ENCODE data around the gene TTF2.
A peak's percentile ranks its signal among the peaks of the same experiment; 100 is the strongest.

The TTF2 gene

GRCh38 chr1:117045644-117046043, 14.5 kb upstream of the TTF2 start:
- no peak for DNase-seq

GRCh38 chr1:117046781-117047180, 13.3 kb upstream of the TTF2 start:
- DNase-seq = no peak

GRCh38 chr1:117047271-117047670, 12.9 kb upstream of the TTF2 start:
- no peak for DNase-seq

GRCh38 chr1:117049857-117050256, 10.3 kb upstream of the TTF2 start:
- peak in 2 of 56 donors; percentile 8 to 16 for DNase-seq

- DNase-seq = no peak
Measured at GRCh38 chr1:117051224-117052064, 8.7 kb upstream of the TTF2 start.

GRCh38 chr1:117054068-117054467, 6.1 kb upstream of the TTF2 start:
- DNase-seq = no peak

- no peak for DNase-seq
Measured at GRCh38 chr1:117058810-117059209, 1.3 kb upstream of the TTF2 start.

- peak in 2 of 56 donors; percentile 19 to 55 for DNase-seq
Measured at GRCh38 chr1:117059334-117059677, 820 bp upstream of the TTF2 start.

GRCh38 chr1:117060441-117061317, 553 bp downstream of the TTF2 start:
- peak in 3 of 56 donors; percentile 27 to 51 (median 40) for DNase-seq

- DNase-seq = no peak
Measured at GRCh38 chr1:117061986-117062415, 1.9 kb downstream of the TTF2 start.

- no peak for DNase-seq
Measured at GRCh38 chr1:117066367-117066766, 6.2 kb downstream of the TTF2 start.

- DNase-seq = peak in 44 of 56 donors; percentile 6 to 75 (median 28)
Measured at GRCh38 chr1:117067533-117068370, 7.6 kb downstream of the TTF2 start.

GRCh38 chr1:117068580-117068979, 8.5 kb downstream of the TTF2 start:
- DNase-seq = peak in 13 of 56 donors; percentile 6 to 30 (median 21)

GRCh38 chr1:117069220-117069844, 9.2 kb downstream of the TTF2 start:
- no peak for DNase-seq

GRCh38 chr1:117070124-117070523, 10.0 kb downstream of the TTF2 start:
- no peak for DNase-seq

- DNase-seq = no peak
Measured at GRCh38 chr1:117076648-117077047, 16.5 kb downstream of the TTF2 start.

GRCh38 chr1:117077267-117077666, 17.1 kb downstream of the TTF2 start:
- no peak for DNase-seq

GRCh38 chr1:117079737-117080136, 19.6 kb downstream of the TTF2 start:
- DNase-seq = no peak

GRCh38 chr1:117084231-117084630, 24.1 kb downstream of the TTF2 start:
- no peak for DNase-seq

- no peak for DNase-seq
Measured at GRCh38 chr1:117087686-117088085, 27.6 kb downstream of the TTF2 start.

GRCh38 chr1:117089996-117090395, 29.9 kb downstream of the TTF2 start:
- no peak for DNase-seq

All from amygdala (tissue), 56 donors.